ENCODE data around the gene HMSD. TPM values are rescaled to one million over a fixed set of nuclear protein-coding genes. Genes with fewer than 3 reads are reported as not detected.

Gene HMSD
- total RNA-seq, 1 experiment from 2014 or later: 3.0 TPM

GRCh38 chr18:63905361-63905760 is 43.7 kb upstream of the HMSD start:
- H3K27ac Mint-ChIP-seq: no peak overlapping the region

GRCh38 chr18:63906056-63906455 is 43.0 kb upstream of the HMSD start:
- Mint-ChIP-seq H3K27me3 (ENCODE audit: low read depth) (no peaks in the 10 kb centered on the region), H3K36me3 (peaks cover 12% of the 10 kb centered on the region), H3K4me1 (peaks cover 13% of the 10 kb centered on the region), H3K27ac (no peak overlapping the region), H3K9me3 (peaks cover 17% of the 10 kb centered on the region), H3K4me3 (no peak overlapping the region)
- CTCF ChIA-PET: no interaction called here
- no peak for DNase-seq (ENCODE audit: low spot score)
- POLR2A ChIA-PET: no interaction called here
- ATAC-seq: no peak
- TF ChIP-seq GABPB1 (CRISPR knock-in tag; IDR thresholded peaks at IDR 0.05) (no peak), ELF4 (CRISPR knock-in tag; IDR thresholded peaks at IDR 0.05; ENCODE audit: low read depth) (no peak), NFYB (CRISPR knock-in tag; conservative IDR thresholded peaks at IDR 0.05; ENCODE audit: low read depth) (no peak), SMAD4 (CRISPR knock-in tag; IDR thresholded peaks at IDR 0.05) (no peak), ZNF416 (CRISPR knock-in tag; IDR thresholded peaks at IDR 0.05) (no peak)
- TF ChIP-seq, protein P1, sequence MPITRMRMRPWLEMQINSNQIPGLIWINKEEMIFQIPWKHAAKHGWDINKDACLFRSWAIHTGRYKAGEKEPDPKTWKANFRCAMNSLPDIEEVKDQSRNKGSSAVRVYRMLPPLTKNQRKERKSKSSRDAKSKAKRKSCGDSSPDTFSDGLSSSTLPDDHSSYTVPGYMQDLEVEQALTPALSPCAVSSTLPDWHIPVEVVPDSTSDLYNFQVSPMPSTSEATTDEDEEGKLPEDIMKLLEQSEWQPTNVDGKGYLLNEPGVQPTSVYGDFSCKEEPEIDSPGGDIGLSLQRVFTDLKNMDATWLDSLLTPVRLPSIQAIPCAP (CRISPR knock-in tag; IDR thresholded peaks at IDR 0.05): no peak

More at GRCh38 chr18:63905361-63905760, 43.7 kb upstream of the HMSD start:
- peaks cover 13% of the 10 kb centered on the region for H3K36me3 Mint-ChIP-seq
- CTCF ChIA-PET: no interaction called here
- H3K4me1 Mint-ChIP-seq: peaks cover 13% of the 10 kb centered on the region
- POLR2A ChIA-PET: no interaction called here
- no peak for ATAC-seq
- no peak for DNase-seq (ENCODE audit: low spot score)
- TF ChIP-seq NR1H2 (CRISPR knock-in tag; IDR thresholded peaks at IDR 0.05) (no peak), HMGA2 (CRISPR knock-in tag; IDR thresholded peaks at IDR 0.05) (no peak), USF1 (CRISPR knock-in tag; IDR thresholded peaks at IDR 0.05) (no peak), E2F1 (CRISPR knock-in tag; IDR thresholded peaks at IDR 0.05) (no peak), ZNF219 (CRISPR knock-in tag; IDR thresholded peaks at IDR 0.05; ENCODE audit: borderline replicate concordance) (no peak), ZNF512 (CRISPR knock-in tag; IDR thresholded peaks at IDR 0.05; ENCODE audit: borderline replicate concordance) (no peak), OVOL2 (CRISPR knock-in tag; IDR thresholded peaks at IDR 0.05; ENCODE audit: borderline replicate concordance) (no peak)
- TF ChIP-seq, protein P2, sequence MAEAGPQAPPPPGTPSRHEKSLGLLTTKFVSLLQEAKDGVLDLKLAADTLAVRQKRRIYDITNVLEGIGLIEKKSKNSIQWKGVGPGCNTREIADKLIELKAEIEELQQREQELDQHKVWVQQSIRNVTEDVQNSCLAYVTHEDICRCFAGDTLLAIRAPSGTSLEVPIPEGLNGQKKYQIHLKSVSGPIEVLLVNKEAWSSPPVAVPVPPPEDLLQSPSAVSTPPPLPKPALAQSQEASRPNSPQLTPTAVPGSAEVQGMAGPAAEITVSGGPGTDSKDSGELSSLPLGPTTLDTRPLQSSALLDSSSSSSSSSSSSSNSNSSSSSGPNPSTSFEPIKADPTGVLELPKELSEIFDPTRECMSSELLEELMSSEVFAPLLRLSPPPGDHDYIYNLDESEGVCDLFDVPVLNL (CRISPR knock-in tag; IDR thresholded peaks at IDR 0.05; ENCODE audit: borderline replicate concordance, low read depth): no peak
- TF ChIP-seq, protein P3, sequence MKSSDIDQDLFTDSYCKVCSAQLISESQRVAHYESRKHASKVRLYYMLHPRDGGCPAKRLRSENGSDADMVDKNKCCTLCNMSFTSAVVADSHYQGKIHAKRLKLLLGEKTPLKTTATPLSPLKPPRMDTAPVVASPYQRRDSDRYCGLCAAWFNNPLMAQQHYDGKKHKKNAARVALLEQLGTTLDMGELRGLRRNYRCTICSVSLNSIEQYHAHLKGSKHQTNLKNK (CRISPR knock-in tag; IDR thresholded peaks at IDR 0.05): no peak
- TF ChIP-seq, protein P1 (CRISPR knock-in tag; IDR thresholded peaks at IDR 0.05): no peak
- TF ChIP-seq, protein P4, sequence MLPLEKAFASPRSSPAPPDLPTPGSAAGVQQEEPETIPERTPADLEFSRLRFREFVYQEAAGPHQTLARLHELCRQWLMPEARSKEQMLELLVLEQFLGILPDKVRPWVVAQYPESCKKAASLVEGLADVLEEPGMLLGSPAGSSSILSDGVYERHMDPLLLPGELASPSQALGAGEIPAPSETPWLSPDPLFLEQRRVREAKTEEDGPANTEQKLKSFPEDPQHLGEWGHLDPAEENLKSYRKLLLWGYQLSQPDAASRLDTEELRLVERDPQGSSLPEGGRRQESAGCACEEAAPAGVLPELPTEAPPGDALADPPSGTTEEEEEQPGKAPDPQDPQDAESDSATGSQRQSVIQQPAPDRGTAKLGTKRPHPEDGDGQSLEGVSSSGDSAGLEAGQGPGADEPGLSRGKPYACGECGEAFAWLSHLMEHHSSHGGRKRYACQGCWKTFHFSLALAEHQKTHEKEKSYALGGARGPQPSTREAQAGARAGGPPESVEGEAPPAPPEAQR (CRISPR knock-in tag; IDR thresholded peaks at IDR 0.05): no peak
- TF ChIP-seq, protein P5, sequence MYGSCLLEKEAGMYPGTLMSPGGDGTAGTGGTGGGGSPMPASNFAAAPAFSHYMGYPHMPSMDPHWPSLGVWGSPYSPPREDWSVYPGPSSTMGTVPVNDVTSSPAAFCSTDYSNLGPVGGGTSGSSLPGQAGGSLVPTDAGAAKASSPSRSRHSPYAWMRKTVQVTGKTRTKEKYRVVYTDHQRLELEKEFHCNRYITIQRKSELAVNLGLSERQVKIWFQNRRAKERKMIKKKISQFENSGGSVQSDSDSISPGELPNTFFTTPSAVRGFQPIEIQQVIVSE (CRISPR knock-in tag; IDR thresholded peaks at IDR 0.05; ENCODE audit: borderline replicate concordance): no peak
- H3K4me3 Mint-ChIP-seq: no peak overlapping the region
- H3K9me3 Mint-ChIP-seq: peaks cover 17% of the 10 kb centered on the region
- H3K27me3 Mint-ChIP-seq (ENCODE audit: low read depth): no peaks in the 10 kb centered on the region
